Measurements from ENCODE around the gene ST6GALNAC5. TPM values are rescaled to one million over a fixed set of nuclear protein-coding genes. Genes with fewer than 3 reads are reported as not detected.

ST6GALNAC5 gene
- total and polyA plus RNA-seq, 2 donors (not counting 3 experiments of a cell fraction or from before 2014, with no cell fraction given): not detected

GRCh38 chr1:77081834-77082233 lies 214.6 kb downstream of the ST6GALNAC5 start:
- H3K9me3 ChIP-seq (replicated peaks; ENCODE audit: control insufficient read depth, insufficient read depth, low read length): no peaks in the 10 kb centered on the region
- no peak overlapping the region for H2AFZ ChIP-seq (ENCODE audit: low read depth, low read length)
- DNase-seq (ENCODE audit: low read depth, low spot score) (no peak), FAIRE-seq (no peak)
- no peaks in the 10 kb centered on the region for H4K20me1 ChIP-seq (replicated peaks; ENCODE audit: control insufficient read depth, extremely low read depth, insufficient read depth, low read length)
- TF ChIP-seq FOS (IDR thresholded peaks at IDR 0.05; ENCODE audit: borderline replicate concordance, insufficient read depth, low read length) (no peak), MAX (IDR thresholded peaks at IDR 0.05; ENCODE audit: insufficient read depth, insufficient read length) (no peak), GATA2 (IDR thresholded peaks at IDR 0.05; ENCODE audit: insufficient read depth, insufficient read length, low read depth, low read length) (no peak), JUN (IDR thresholded peaks at IDR 0.05; ENCODE audit: borderline replicate concordance, insufficient read depth, insufficient read length, low read depth) (no peak), POLR2AphosphoS5 (IDR thresholded peaks at IDR 0.05; ENCODE audit: insufficient read depth, low read depth, low read length) (no peak), POLR2A (IDR thresholded peaks at IDR 0.05; ENCODE audit: low read depth, low read length) (no peak)
- H3K27me3 ChIP-seq (ENCODE audit: control insufficient read depth in 2 of 2, insufficient read depth in 2 of 2, low read length in 2 of 2): no peaks in the 10 kb centered on the region
- no peaks in the 10 kb centered on the region for H3K9me1 ChIP-seq (replicated peaks; ENCODE audit: control insufficient read depth, extremely low read depth, insufficient read depth, low read length)
- H3K9ac ChIP-seq (replicated peaks; ENCODE audit: extremely low read depth, insufficient read depth, low read length): no peak overlapping the region
- no peak overlapping the region for H3K4me3 ChIP-seq (replicated peaks in 1 of 3; ENCODE audit: insufficient read depth in 1 of 3, low read depth in 1 of 3, low read length in 3 of 3)
- POLR2A ChIA-PET: no interaction called here
- no peaks in the 10 kb centered on the region for H3K36me3 ChIP-seq (ENCODE audit: control insufficient read depth in 2 of 2, extremely low read depth in 1 of 2, insufficient read depth in 2 of 2, low read length in 2 of 2)
- no peak overlapping the region for H3K4me2 ChIP-seq (ENCODE audit: insufficient read depth, low read length)
- no peak overlapping the region for H3K27ac ChIP-seq (ENCODE audit: insufficient read depth, low read depth, low read length)
- H3K79me2 ChIP-seq (ENCODE audit: control insufficient read depth, insufficient read depth, low read length): no peaks in the 10 kb centered on the region
- no TSS peak for BruUV-seq (replicated peaks)
- dilution Hi-C loops (cut with MboI; ENCODE audit: extremely low pct_ligation_motif_present, low sequenced_read_pairs): no loop called here
- CTCF ChIA-PET: interaction anchor here (0.6 kb wide), 1 partner anchor 776 kb away, joined by 3 read pairs; no protein-coding TSS in a partner anchor
- no peaks in the 10 kb centered on the region for H3K4me1 ChIP-seq (ENCODE audit: control insufficient read depth, extremely low read depth, insufficient read depth, low read length)
- intact Hi-C loops (cut with micrococcal nuclease): no loop called here

GRCh38 chr1:77084457-77084856 lies 217.2 kb downstream of the ST6GALNAC5 start:
- no peak for DNase-seq (ENCODE audit: low read depth, low spot score)
- intact Hi-C loops (cut with micrococcal nuclease): no loop called here
- Histone ChIP-seq H3K9me1 (replicated peaks; ENCODE audit: control insufficient read depth, extremely low read depth, insufficient read depth, low read length) (no peaks in the 10 kb centered on the region), H2AFZ (ENCODE audit: low read depth, low read length) (no peak overlapping the region), H3K36me3 (ENCODE audit: control insufficient read depth in 2 of 2, extremely low read depth in 1 of 2, insufficient read depth in 2 of 2, low read length in 2 of 2) (no peaks in the 10 kb centered on the region), H3K27ac (ENCODE audit: insufficient read depth, low read depth, low read length) (no peak overlapping the region), H3K9me3 (replicated peaks; ENCODE audit: control insufficient read depth, insufficient read depth, low read length) (no peaks in the 10 kb centered on the region), H3K4me2 (ENCODE audit: insufficient read depth, low read length) (no peak overlapping the region), H3K79me2 (ENCODE audit: control insufficient read depth, insufficient read depth, low read length) (no peaks in the 10 kb centered on the region), H4K20me1 (replicated peaks; ENCODE audit: control insufficient read depth, extremely low read depth, insufficient read depth, low read length) (no peaks in the 10 kb centered on the region), H3K4me1 (ENCODE audit: control insufficient read depth, extremely low read depth, insufficient read depth, low read length) (no peaks in the 10 kb centered on the region), H3K9ac (replicated peaks; ENCODE audit: extremely low read depth, insufficient read depth, low read length) (no peak overlapping the region), H3K4me3 (replicated peaks in 1 of 3; ENCODE audit: insufficient read depth in 1 of 3, low read depth in 1 of 3, low read length in 3 of 3) (no peak overlapping the region), H3K27me3 (ENCODE audit: control insufficient read depth in 2 of 2, insufficient read depth in 2 of 2, low read length in 2 of 2) (no peaks in the 10 kb centered on the region)
- no TSS peak for BruUV-seq (replicated peaks)
- FAIRE-seq: no peak
- TF ChIP-seq GATA2 (IDR thresholded peaks at IDR 0.05; ENCODE audit: insufficient read depth, insufficient read length, low read depth, low read length): no peak
- TF ChIP-seq JUN (IDR thresholded peaks at IDR 0.05; ENCODE audit: borderline replicate concordance, insufficient read depth, insufficient read length, low read depth): no peak
- no peak for TF ChIP-seq CTCF (IDR thresholded peaks at IDR 0.05; ENCODE audit: extremely low read depth in 1 of 2, insufficient read depth in 1 of 2, low read depth in 1 of 2, low read length in 2 of 2)
- no peak for TF ChIP-seq POLR2A (IDR thresholded peaks at IDR 0.05; ENCODE audit: low read depth, low read length)
- TF ChIP-seq EZH2 (IDR thresholded peaks at IDR 0.05; ENCODE audit: borderline replicate concordance, low read depth, low read length, severe bottlenecking): no peak
- no peak for TF ChIP-seq POLR2AphosphoS5 (IDR thresholded peaks at IDR 0.05; ENCODE audit: insufficient read depth, low read depth, low read length)
- TF ChIP-seq FOS (IDR thresholded peaks at IDR 0.05; ENCODE audit: borderline replicate concordance, insufficient read depth, low read length): no peak
- no peak for TF ChIP-seq MYC (IDR thresholded peaks at IDR 0.05; ENCODE audit: low read depth, low read length)
- TF ChIP-seq MAX (IDR thresholded peaks at IDR 0.05; ENCODE audit: insufficient read depth, insufficient read length): no peak
- dilution Hi-C loops (cut with MboI; ENCODE audit: extremely low pct_ligation_motif_present, low sequenced_read_pairs): no loop called here
- ChIA-PET CTCF (no interaction called here), POLR2A (no interaction called here)

All from endothelial cell of umbilical vein (primary cell).